Fibroblast of mammary gland (primary cell): Measurements from ENCODE around the gene RETREG2.

Experiments
- DNase-seq: peaks from one replicate; pipeline ENCODE4 v3.0.0-alpha.2; 2010; ENCODE audit warnings: low read depth
- H3K4me3 ChIP-seq: 2 replicates; pipeline ENCODE4 v1.5.1; 2011; ENCODE audit warnings: low read depth, mild to moderate bottlenecking, low read length, moderate library complexity; ENCODE audit not compliant: control insufficient read depth
- TF ChIP-seq, protein P1 (sequence below): conservative IDR thresholded peaks from 2 replicates; pipeline ENCODE4 v1.5.1; 2011; ENCODE audit warnings: low read depth, low read length, inconsistent platforms; ENCODE audit not compliant: control insufficient read depth, insufficient read depth

The RETREG2 gene

DNA sequence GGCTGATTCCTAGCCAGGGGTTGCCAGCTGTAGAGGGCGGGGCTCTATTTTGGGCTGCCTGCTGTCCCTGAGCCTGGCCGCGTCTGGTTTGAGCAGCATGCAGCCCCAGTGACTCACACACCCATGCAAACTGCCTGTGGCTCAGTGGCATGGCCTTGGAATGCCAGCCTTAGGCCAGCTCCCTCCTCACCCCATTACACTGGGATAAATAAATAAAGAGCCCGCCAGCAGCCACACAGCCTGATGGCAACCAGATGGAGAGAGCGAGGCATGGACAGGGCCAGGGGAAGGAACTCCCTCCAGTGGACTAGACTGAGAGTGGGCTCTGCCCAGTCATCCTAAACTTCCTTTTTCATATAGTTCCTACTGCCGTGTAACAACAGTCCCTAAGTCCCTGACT, 35.7 kb upstream of the RETREG2 start:
- no peak overlapping the region for H3K4me3 ChIP-seq
- DNase-seq, result peak; percentile 90
- TF ChIP-seq, protein P1, sequence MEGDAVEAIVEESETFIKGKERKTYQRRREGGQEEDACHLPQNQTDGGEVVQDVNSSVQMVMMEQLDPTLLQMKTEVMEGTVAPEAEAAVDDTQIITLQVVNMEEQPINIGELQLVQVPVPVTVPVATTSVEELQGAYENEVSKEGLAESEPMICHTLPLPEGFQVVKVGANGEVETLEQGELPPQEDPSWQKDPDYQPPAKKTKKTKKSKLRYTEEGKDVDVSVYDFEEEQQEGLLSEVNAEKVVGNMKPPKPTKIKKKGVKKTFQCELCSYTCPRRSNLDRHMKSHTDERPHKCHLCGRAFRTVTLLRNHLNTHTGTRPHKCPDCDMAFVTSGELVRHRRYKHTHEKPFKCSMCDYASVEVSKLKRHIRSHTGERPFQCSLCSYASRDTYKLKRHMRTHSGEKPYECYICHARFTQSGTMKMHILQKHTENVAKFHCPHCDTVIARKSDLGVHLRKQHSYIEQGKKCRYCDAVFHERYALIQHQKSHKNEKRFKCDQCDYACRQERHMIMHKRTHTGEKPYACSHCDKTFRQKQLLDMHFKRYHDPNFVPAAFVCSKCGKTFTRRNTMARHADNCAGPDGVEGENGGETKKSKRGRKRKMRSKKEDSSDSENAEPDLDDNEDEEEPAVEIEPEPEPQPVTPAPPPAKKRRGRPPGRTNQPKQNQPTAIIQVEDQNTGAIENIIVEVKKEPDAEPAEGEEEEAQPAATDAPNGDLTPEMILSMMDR, result peak; percentile 53

- no peak overlapping the region for H3K4me3 ChIP-seq
- TF ChIP-seq, protein P1, result no peak
- DNase-seq, result no peak
Measured at GRCh38 chr2:219149667-219150066, 28.4 kb upstream of the RETREG2 start.

DNA sequence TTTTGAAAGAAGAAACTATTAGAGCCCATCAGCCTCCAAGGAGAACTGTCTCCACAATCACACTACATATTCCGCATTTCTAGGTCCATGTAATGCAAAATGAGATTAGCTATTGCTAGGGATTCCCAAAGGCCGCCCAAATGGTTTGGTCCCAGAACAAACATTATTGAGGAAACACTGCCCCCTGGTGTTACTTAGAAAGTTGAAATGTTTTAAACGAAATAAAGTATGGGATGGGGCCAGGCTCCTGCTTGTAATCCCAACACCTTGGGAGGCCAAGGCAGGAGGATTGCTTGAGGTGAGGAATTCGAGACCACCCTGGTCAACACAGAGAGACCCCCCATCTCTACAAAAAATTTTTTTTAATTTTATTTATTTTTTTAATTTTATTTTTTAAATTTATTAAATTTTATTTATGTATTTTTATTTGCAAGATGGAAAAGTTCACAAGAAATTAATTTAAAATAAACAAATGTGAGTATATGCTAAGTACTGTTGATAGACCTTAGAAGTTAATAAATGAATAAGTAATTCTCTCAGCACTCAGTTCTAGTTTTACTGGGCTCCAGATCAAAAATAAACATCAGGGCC, 22.9 kb upstream of the RETREG2 start:
- no peak overlapping the region for H3K4me3 ChIP-seq
- peak; percentile 77 for DNase-seq
- TF ChIP-seq, protein P1, result peak; percentile 44

GRCh38 chr2:219157396-219157795, 20.7 kb upstream of the RETREG2 start:
- no peak overlapping the region for H3K4me3 ChIP-seq
- no peak for DNase-seq
- TF ChIP-seq, protein P1, result no peak

- DNase-seq, result no peak
- no peak overlapping the region for H3K4me3 ChIP-seq
- TF ChIP-seq, protein P1, result no peak
Measured at GRCh38 chr2:219158025-219158424, 20.1 kb upstream of the RETREG2 start.

GRCh38 chr2:219158586-219158985, 19.5 kb upstream of the RETREG2 start:
- no peak for DNase-seq
- TF ChIP-seq, protein P1, result no peak

DNA sequence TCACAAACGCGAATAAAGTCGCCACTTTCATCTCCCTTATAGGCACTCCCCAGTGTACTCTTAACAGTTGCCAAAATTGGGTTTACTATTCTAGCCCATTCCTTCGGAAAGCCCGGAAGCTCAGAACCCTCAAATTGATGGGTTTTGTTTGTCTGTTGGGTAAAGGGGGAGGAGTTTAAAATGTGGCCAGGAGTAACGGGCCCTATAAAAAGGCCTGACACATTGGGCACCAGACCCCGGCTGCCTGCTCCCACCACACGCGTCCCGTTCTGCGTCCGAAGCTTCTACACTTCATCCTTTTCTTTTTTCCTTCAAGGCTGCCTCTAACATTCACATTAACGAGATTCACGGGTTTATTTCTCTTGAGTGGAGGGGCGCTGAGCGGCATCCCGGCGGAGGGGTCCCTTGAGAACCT, 18.3 kb upstream of the RETREG2 start:
- DNase-seq, result no peak
- TF ChIP-seq, protein P1, result no peak
- H3K4me3 ChIP-seq, result peak overlapping the region; percentile 75

More at GRCh38 chr2:219158586-219158985, 19.5 kb upstream of the RETREG2 start:
- H3K4me3 ChIP-seq, result no peak overlapping the region
